ENCODE data around the gene ZFYVE28. TPM values are rescaled to one million over a fixed set of nuclear protein-coding genes. Genes with fewer than 3 reads are reported as not detected.
A peak's percentile ranks its signal among the peaks of the same experiment; 100 is the strongest.
"Not testable (repeated sequence)": the region's sequence is repeated elsewhere in the genome, so short reads cannot be mapped to it uniquely, and the experiment has no call there.

The ZFYVE28 gene
- total RNA-seq, 2 donors from 2014 or later, result 5.7 to 16.8 TPM

- H3K27me3 ChIP-seq, result no peaks in the 10 kb centered on the region
- H3K4me1 ChIP-seq, result no peaks in the 10 kb centered on the region
- 96 to 99% methylated on average over 6 of the region's 6 CpGs for WGBS, 2 donors
- no peak overlapping the region for H3K4me3 ChIP-seq
- H3K36me3 ChIP-seq (replicated peaks in 1 of 2; ENCODE audit: insufficient read depth in 1 of 2, low read depth in 2 of 2), result no peaks in the 10 kb centered on the region
- H3K9me3 ChIP-seq, result no peaks in the 10 kb centered on the region
- TF ChIP-seq POLR2A (IDR thresholded peaks at IDR 0.05), result no peak
- no peak for TF ChIP-seq CTCF (IDR thresholded peaks at IDR 0.05)
- no peak overlapping the region for H3K27ac ChIP-seq
- no peak for DNase-seq
- no peak for ATAC-seq
- intact Hi-C loops (cut with DNase I), result no loop called here
Observed at GRCh38 chr4:2231082-2231481, 187.4 kb downstream of the ZFYVE28 start.

GRCh38 chr4:2226261-2226660, 192.2 kb downstream of the ZFYVE28 start:
- Histone ChIP-seq H3K4me3 (no peak overlapping the region), H3K36me3 (replicated peaks in 1 of 2; ENCODE audit: insufficient read depth in 1 of 2, low read depth in 2 of 2) (no peaks in the 10 kb centered on the region), H3K9me3 (no peaks in the 10 kb centered on the region), H3K27me3 (no peaks in the 10 kb centered on the region), H3K27ac (no peak overlapping the region), H3K4me1 (peaks cover 13% of the 10 kb centered on the region)
- intact Hi-C loops (cut with DNase I), result no loop called here
- no peak for DNase-seq
- 57 to 78% methylated on average over 2 of the region's 2 CpGs for WGBS, 2 donors
- TF ChIP-seq CTCF (IDR thresholded peaks at IDR 0.05) (no peak), POLR2A (IDR thresholded peaks at IDR 0.05) (no peak)
- no peak for ATAC-seq

- Histone ChIP-seq H3K4me3 (no peak overlapping the region), H3K9me3 (no peaks in the 10 kb centered on the region), H3K27ac (peak overlapping the region in 3 of 4 donors; percentile 26 to 51 (median 29)), H3K36me3 (replicated peaks in 1 of 2; ENCODE audit: insufficient read depth in 1 of 2, low read depth in 2 of 2) (no peaks in the 10 kb centered on the region), H3K27me3 (no peaks in the 10 kb centered on the region), H3K4me1 (peaks cover 13% of the 10 kb centered on the region)
- DNase-seq, result peak; percentile 34 to 75 (median 60)
- intact Hi-C loops (cut with DNase I), result no loop called here
- no peak for TF ChIP-seq POLR2A (IDR thresholded peaks at IDR 0.05)
- no peak for TF ChIP-seq CTCF (IDR thresholded peaks at IDR 0.05)
- ATAC-seq, result peak; percentile 58
- WGBS, 2 donors, result 23 to 40% methylated on average over 2 of the region's 2 CpGs
Observed at GRCh38 chr4:2222838-2223237, 195.6 kb downstream of the ZFYVE28 start.

- DNase-seq; H3K9me3 ChIP-seq; H3K36me3 ChIP-seq (replicated peaks in 1 of 2; ENCODE audit: insufficient read depth in 1 of 2, low read depth in 2 of 2); H3K27ac ChIP-seq; ATAC-seq; intact Hi-C loops (cut with DNase I); H3K4me3 ChIP-seq; H3K27me3 ChIP-seq: not testable (repeated sequence)
- 63 to 71% methylated on average over 4 of the region's 4 CpGs for WGBS, 2 donors
- H3K4me1 ChIP-seq, result peaks cover 13% of the 10 kb centered on the region
Observed at GRCh38 chr4:2221378-2221777, 197.1 kb downstream of the ZFYVE28 start.

GRCh38 chr4:2220016-2220630, 198.3 kb downstream of the ZFYVE28 start:
- peak; percentile 85 for ATAC-seq
- intact Hi-C loops (cut with DNase I), result no loop called here

More at GRCh38 chr4:2220016-2220630, 198.3 kb downstream of the ZFYVE28 start:
- WGBS, 2 donors, result 10 to 13% methylated on average over 10 of the region's 10 CpGs
- Histone ChIP-seq H3K27me3 (no peaks in the 10 kb centered on the region), H3K4me1 (peaks cover 13% of the 10 kb centered on the region), H3K36me3 (replicated peaks in 1 of 2; ENCODE audit: insufficient read depth in 1 of 2, low read depth in 2 of 2) (no peaks in the 10 kb centered on the region), H3K27ac (no peak overlapping the region), H3K9me3 (no peaks in the 10 kb centered on the region), H3K4me3 (no peak overlapping the region)
- TF ChIP-seq CTCF (IDR thresholded peaks at IDR 0.05), result peak; percentile 47 to 90 (median 80)
- no peak for TF ChIP-seq POLR2A (IDR thresholded peaks at IDR 0.05)
- DNase-seq, result peak; percentile 78 to 83 (median 82)

Small RNA genes within 50 kb of the gene (small RNA-seq; reads per million reads assigned to genes)
- not detected for gene COX6B1P5

Other genes starting within 250 kb of the ZFYVE28 start
- gene HAUS3, start 176.5 kb downstream of the ZFYVE28 start, total RNA-seq, result 10 to 100 TPM in 1 of 2 donors, 1 to 10 TPM in 1; 7.3 to 11.9 TPM
- gene POLN, start 176.5 kb downstream of the ZFYVE28 start, total RNA-seq, result 1 to 10 TPM; 4.9 to 5.9 TPM
- 10 to 100 TPM; 40.7 to 45.5 TPM for gene MXD4, start 156.5 kb downstream of the ZFYVE28 start, total RNA-seq
- not detected for gene CFAP99, start 310 bp upstream of the ZFYVE28 start, total RNA-seq
- 10 to 100 TPM; 29.0 to 29.3 TPM for gene RNF4, start 50.5 kb upstream of the ZFYVE28 start, total RNA-seq
- gene FAM193A, start 118.0 kb upstream of the ZFYVE28 start, total RNA-seq, result 10 to 100 TPM; 14.8 to 22.7 TPM

Data from body of pancreas (tissue), 4 donors.